Vagina (tissue), 2 donors: ENCODE data around the gene HECTD4. TPM values are rescaled to one million over a fixed set of nuclear protein-coding genes. Genes with fewer than 3 reads are reported as not detected.

Experiments used
- DNase-seq, 2 donors: peaks; one replicate each; pipeline ENCODE4 v3.0.0-alpha.2; 2017; ENCODE audit errors: extremely low spot score in 2 of 2
- H3K27ac ChIP-seq: fragments of 200-600 bp; sonication (generic); one replicate; pipeline ENCODE4 v1.5.1; 2019
- H3K27me3 ChIP-seq: fragments of 200-600 bp; sonication (generic); one replicate; pipeline ENCODE4 v1.5.1; 2019
- H3K36me3 ChIP-seq, 2 donors: fragments of 200-600 bp; sonication (generic); one replicate each; pipeline ENCODE4 v1.5.1; 2017 to 2019
- H3K4me1 ChIP-seq: fragments of 200-600 bp; sonication (generic); one replicate; pipeline ENCODE4 v1.5.1; 2019
- H3K4me3 ChIP-seq, 2 donors: fragments of 200-600 bp; sonication (generic); 1 replicate in 1 of 2; 2 replicates in 1 of 2; pipeline ENCODE4 v1.5.1; 2016 to 2019
- H3K9me3 ChIP-seq: fragments of 200-600 bp; sonication (generic); one replicate; pipeline ENCODE4 v1.5.1; 2019
- POLR2A ChIP-seq, 2 donors: fragments of 450-650 bp; IDR thresholded peaks; one replicate each; pipeline ENCODE4 v1.6.1; 2017; ENCODE audit warnings: antibody characterized with exemption in 2 of 2, mild to moderate bottlenecking in 2 of 2, moderate library complexity in 2 of 2
- POLR2AphosphoS5 ChIP-seq, 2 donors: sonication (generic); formaldehyde crosslinking; IDR thresholded peaks; one replicate each; pipeline ENCODE4 v1.9.0; 2017; ENCODE audit warnings: antibody characterized with exemption in 2 of 2, mild to moderate bottlenecking in 2 of 2, low read depth in 1 of 2; ENCODE audit not compliant: insufficient read depth in 1 of 2
- intact Hi-C: fragments of 100-400 bp; cut with DNase I; formaldehyde crosslinking; loops from one replicate; pipeline ENCODE4 v1.15.1; 2023
- total RNA-seq: library from RNA; depleted of rRNA; stranded (reverse); fragments of >200 nt; gene quantifications from one replicate; pipeline ENCODE4 v1.2.3, GENCODE V29; 2016
- TF ChIP-seq, protein P1 (sequence below), 3 experiments: fragments of 450-650 bp in 2 of 3; fragments of 200-600 bp in 1 of 3; sonication (generic) in 1 of 3; IDR thresholded peaks; one replicate each; pipeline ENCODE4 v1.5.1; 2017 to 2019; ENCODE audit warnings: antibody characterized with exemption in 3 of 3, mild to moderate bottlenecking in 2 of 3, moderate library complexity in 2 of 3

HECTD4 gene
- total RNA-seq, 1 donor from 2014 or later = 79.6 TPM

- peaks cover 0 to 94% of the 10 kb centered on the region in 2 donors for H3K36me3 ChIP-seq
- intact Hi-C loops = no loop called here
Observed at GRCh38 chr12:112140728-112141127, 241.5 kb downstream of the HECTD4 start.

GRCh38 chr12:112134731-112135130 lies 247.5 kb downstream of the HECTD4 start:
- Histone ChIP-seq H3K9me3 (no peaks in the 10 kb centered on the region), H3K27ac (no peak overlapping the region), H3K27me3 (no peaks in the 10 kb centered on the region), H3K36me3 (peaks cover 0 to 47% of the 10 kb centered on the region in 2 donors), H3K4me1 (peaks cover 23% of the 10 kb centered on the region), H3K4me3 (no peak overlapping the region)
- DNase-seq = no peak
- intact Hi-C loops = no loop called here
- TF ChIP-seq POLR2A (IDR thresholded peaks at IDR 0.05) = no peak
- TF ChIP-seq POLR2AphosphoS5 (IDR thresholded peaks at IDR 0.05; ENCODE audit: insufficient read depth in 1 of 2, low read depth in 1 of 2) = no peak
- TF ChIP-seq, protein P1, sequence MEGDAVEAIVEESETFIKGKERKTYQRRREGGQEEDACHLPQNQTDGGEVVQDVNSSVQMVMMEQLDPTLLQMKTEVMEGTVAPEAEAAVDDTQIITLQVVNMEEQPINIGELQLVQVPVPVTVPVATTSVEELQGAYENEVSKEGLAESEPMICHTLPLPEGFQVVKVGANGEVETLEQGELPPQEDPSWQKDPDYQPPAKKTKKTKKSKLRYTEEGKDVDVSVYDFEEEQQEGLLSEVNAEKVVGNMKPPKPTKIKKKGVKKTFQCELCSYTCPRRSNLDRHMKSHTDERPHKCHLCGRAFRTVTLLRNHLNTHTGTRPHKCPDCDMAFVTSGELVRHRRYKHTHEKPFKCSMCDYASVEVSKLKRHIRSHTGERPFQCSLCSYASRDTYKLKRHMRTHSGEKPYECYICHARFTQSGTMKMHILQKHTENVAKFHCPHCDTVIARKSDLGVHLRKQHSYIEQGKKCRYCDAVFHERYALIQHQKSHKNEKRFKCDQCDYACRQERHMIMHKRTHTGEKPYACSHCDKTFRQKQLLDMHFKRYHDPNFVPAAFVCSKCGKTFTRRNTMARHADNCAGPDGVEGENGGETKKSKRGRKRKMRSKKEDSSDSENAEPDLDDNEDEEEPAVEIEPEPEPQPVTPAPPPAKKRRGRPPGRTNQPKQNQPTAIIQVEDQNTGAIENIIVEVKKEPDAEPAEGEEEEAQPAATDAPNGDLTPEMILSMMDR (IDR thresholded peaks at IDR 0.05) = no peak

More at GRCh38 chr12:112140728-112141127, 241.5 kb downstream of the HECTD4 start:
- no peak overlapping the region for H3K27ac ChIP-seq
- DNase-seq = peak in 1 of 2 donors; percentile 31
- H3K9me3 ChIP-seq = no peaks in the 10 kb centered on the region
- TF ChIP-seq, protein P1 (IDR thresholded peaks at IDR 0.05) = no peak
- TF ChIP-seq POLR2A (IDR thresholded peaks at IDR 0.05) = no peak
- TF ChIP-seq POLR2AphosphoS5 (IDR thresholded peaks at IDR 0.05; ENCODE audit: insufficient read depth in 1 of 2, low read depth in 1 of 2) = no peak
- H3K4me1 ChIP-seq = no peaks in the 10 kb centered on the region
- no peaks in the 10 kb centered on the region for H3K27me3 ChIP-seq
- H3K4me3 ChIP-seq = no peak overlapping the region

- no peak for DNase-seq
- Histone ChIP-seq H3K4me1 (peaks cover 37% of the 10 kb centered on the region), H3K36me3 (peaks cover 0 to 38% of the 10 kb centered on the region in 2 donors)
Observed at GRCh38 chr12:112133418-112133817, 248.8 kb downstream of the HECTD4 start.

DNA sequence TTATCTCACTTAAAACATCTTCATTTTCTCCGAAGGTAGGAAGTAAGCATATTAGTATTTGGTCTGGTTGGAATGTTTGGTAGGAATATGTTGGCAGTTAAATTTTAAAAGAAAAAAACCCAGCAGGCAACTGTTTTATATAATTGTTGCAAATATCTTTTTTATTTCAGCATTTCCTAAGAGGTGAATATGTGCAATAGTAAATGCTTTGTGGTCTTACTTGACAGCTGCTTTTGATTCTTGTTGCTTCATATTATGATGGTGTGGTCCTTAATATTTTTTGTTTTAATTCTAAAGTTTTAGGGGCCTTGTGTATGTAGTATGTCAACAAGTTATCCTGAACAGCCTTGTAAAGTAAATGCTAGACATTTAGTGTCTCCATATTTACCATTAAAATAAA lies 250.5 kb downstream of the HECTD4 start:
- intact Hi-C loops = no loop called here
- Histone ChIP-seq H3K36me3 (peaks cover 0 to 20% of the 10 kb centered on the region in 2 donors), H3K4me1 (peaks cover 54% of the 10 kb centered on the region), H3K27ac (peak overlapping the region; percentile 61), H3K4me3 (no peak overlapping the region), H3K9me3 (no peaks in the 10 kb centered on the region), H3K27me3 (no peaks in the 10 kb centered on the region)
- no peak for DNase-seq
- TF ChIP-seq, protein P1 (IDR thresholded peaks at IDR 0.05) = no peak
- TF ChIP-seq POLR2AphosphoS5 (IDR thresholded peaks at IDR 0.05; ENCODE audit: insufficient read depth in 1 of 2, low read depth in 1 of 2) (no peak), POLR2A (IDR thresholded peaks at IDR 0.05) (no peak)

More at GRCh38 chr12:112133418-112133817, 248.8 kb downstream of the HECTD4 start:
- intact Hi-C loops = no loop called here
- no peaks in the 10 kb centered on the region for H3K27me3 ChIP-seq
- H3K4me3 ChIP-seq = no peak overlapping the region
- TF ChIP-seq, protein P1 (IDR thresholded peaks at IDR 0.05) = no peak
- no peak for TF ChIP-seq POLR2A (IDR thresholded peaks at IDR 0.05)
- no peak for TF ChIP-seq POLR2AphosphoS5 (IDR thresholded peaks at IDR 0.05; ENCODE audit: insufficient read depth in 1 of 2, low read depth in 1 of 2)
- H3K27ac ChIP-seq = no peak overlapping the region
- H3K9me3 ChIP-seq = no peaks in the 10 kb centered on the region

- peaks cover 63% of the 10 kb centered on the region for H3K4me1 ChIP-seq
- no peak for DNase-seq
- intact Hi-C loops = no loop called here
- no peak overlapping the region for H3K4me3 ChIP-seq
- peak in 1 of 2 donors; percentile 46 for TF ChIP-seq POLR2AphosphoS5 (IDR thresholded peaks at IDR 0.05; ENCODE audit: insufficient read depth in 1 of 2, low read depth in 1 of 2)
- TF ChIP-seq, protein P1 (IDR thresholded peaks at IDR 0.05) = no peak
- no peaks in the 10 kb centered on the region for H3K9me3 ChIP-seq
- no peaks in the 10 kb centered on the region for H3K27me3 ChIP-seq
- peak overlapping the region; percentile 61 for H3K27ac ChIP-seq
- H3K36me3 ChIP-seq = peaks cover 0 to 9% of the 10 kb centered on the region in 2 donors
Observed at GRCh38 chr12:112130441-112130998, 251.7 kb downstream of the HECTD4 start.
